Hematopoietic multipotent progenitor cell (in vitro differentiated cells): Measurements from ENCODE around the gene RAB3B. TPM values are rescaled to one million over a fixed set of nuclear protein-coding genes. Genes with fewer than 3 reads are reported as not detected.
A peak's percentile ranks its signal among the peaks of the same experiment; 100 is the strongest.
"Not testable (repeated sequence)": the region's sequence is repeated elsewhere in the genome, so short reads cannot be mapped to it uniquely, and the experiment has no call there.

Source experiments
- DNase-seq, 3 donors: peaks; one replicate each; pipeline ENCODE4 v3.0.0-alpha.2; 2011 to 2015; ENCODE audit warnings: low read depth in 2 of 3, low spot score in 2 of 3
- small RNA-seq: library from RNA; depleted of rRNA; stranded (forward); fragments of <200 nt; gene quantifications from one replicate; pipeline ENCODE3, GENCODE V24; 2012
- total RNA-seq: library from RNA; depleted of rRNA; stranded (reverse); fragments of >200 nt; gene quantifications from one replicate; pipeline ENCODE4 v1.2.3, GENCODE V29; 2012

The RAB3B gene
- total RNA-seq, 1 donor, result under 0.01 TPM

DNA sequence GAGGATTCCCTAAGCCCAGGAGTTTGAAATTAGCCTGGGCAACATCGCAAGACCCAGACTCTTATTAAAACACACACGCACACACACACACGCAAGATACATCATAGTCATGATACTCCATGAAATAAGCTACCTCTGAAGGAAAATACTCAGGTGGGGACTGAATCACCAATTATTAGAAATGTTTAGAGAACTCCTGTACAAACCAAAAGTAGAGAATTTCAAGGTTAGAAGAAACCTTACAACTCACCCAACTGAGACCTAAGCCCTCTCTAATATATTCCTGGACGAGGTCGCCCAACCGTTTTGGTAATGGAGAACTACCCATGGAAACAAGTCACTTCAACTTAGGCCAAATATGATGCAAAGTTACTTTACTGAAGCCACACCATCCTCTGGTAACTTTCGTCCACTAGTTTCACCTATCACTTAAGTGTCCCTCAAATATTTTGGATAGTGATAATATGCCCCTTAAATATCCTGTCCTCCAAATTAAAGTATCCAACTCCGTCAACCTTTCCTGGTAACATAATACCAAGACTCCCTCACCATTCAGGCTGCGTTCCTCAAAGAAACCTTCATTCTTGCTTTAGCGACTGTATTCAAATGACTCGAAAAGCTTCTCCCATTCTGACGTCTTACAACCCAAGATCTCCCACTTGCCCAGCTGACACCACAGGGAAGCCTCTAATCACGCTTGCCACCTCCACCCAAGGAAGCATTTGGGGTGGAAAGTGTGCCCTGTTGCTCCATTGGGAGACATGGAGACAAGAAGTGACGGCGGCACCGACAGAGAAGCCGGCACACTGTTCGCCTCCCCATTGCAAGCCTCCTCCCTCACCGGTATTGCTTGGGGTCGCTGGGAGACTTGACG is 112.8 kb downstream of the RAB3B start:
- DNase-seq, result no peak

DNA sequence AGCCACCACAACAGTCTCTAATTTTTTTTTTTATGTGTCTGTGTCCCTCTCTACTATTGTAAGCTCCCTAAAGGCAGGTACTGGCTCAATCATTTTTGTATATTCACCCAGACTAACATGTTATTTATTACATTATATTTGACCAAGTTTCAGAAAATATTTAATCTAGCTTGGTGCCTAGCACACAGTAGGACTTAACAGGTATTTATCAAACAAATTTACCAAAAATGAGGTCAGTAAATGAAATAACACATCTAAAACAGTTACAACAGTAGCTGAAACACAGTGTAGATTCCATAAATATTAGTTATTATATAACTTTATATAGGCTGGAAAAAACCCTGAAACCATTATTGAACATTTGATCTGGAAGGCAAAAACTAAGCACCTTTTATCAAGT is 114.7 kb downstream of the RAB3B start:
- no peak for DNase-seq

DNA sequence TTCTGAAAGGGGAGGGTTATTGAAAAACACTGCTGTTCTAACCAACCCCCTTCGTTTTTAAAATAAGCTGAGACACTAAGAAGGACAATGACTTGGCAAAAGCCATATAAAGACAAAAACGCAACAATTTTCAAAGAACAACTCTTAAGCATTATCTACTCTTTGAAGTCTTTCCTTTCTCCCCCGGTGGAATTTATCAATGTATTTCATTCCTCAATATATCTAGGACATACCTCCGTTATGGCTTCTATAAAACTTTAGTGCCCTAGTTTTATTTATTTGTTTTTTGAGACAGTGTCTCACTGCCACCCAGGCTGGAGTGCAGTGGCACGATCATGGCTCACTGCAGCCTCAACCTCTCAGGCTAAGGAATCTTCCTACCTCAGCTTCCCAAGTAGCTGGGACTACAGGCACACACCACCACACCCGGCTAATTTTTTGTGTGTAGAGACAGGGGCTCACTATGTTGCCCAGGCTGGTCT is 115.2 kb downstream of the RAB3B start:
- DNase-seq, result peak in 1 of 3 donors; percentile 47

DNA sequence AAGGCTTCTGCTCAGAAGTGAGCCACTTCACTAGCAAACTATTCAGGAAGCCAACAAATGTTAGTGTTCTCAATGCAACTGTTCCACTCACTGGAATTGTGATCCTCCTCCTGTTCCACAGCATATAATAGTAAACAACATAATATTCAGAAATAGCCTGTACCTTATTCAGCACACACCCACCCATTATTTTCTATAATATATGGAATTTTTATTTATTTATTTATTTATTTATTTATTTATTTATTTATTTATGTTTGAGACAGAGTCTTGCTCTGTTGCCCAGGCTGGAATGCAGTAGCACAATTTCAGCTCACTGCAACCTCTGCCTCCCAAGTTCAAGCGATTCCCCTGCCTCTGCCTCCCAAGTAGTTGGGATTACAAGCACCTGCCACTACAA is 117.2 kb downstream of the RAB3B start:
- DNase-seq, result not testable (repeated sequence)

DNA sequence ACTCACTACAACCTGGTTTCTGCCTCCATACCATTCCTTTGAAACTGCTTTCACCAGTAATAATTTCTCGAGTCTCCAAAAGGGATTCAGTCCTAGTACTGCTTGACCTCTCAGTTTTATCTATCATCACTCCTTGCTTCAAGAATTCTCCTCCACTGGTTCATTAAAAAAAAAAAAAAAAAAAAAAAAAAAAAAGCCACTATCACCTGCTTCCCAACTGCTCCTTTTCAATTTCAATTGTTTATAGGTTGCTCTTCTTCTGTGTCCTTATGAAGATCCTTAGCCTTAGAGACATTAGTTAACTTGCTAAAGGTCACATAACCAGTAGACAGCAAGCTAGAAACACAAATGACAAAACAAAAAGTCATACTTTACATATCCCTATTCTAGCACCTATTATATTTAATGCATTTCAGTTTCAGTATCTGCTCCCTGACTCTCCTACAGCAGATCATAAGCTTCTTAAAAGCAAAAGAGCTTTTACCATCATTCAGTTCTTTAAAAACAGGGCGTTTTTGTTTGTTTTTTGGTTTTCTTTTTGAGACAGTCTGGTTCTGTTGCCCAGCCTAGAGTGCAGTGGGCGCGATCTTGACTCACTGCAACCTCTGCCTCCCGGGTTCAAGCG is 119.0 kb downstream of the RAB3B start:
- DNase-seq, result no peak

DNA sequence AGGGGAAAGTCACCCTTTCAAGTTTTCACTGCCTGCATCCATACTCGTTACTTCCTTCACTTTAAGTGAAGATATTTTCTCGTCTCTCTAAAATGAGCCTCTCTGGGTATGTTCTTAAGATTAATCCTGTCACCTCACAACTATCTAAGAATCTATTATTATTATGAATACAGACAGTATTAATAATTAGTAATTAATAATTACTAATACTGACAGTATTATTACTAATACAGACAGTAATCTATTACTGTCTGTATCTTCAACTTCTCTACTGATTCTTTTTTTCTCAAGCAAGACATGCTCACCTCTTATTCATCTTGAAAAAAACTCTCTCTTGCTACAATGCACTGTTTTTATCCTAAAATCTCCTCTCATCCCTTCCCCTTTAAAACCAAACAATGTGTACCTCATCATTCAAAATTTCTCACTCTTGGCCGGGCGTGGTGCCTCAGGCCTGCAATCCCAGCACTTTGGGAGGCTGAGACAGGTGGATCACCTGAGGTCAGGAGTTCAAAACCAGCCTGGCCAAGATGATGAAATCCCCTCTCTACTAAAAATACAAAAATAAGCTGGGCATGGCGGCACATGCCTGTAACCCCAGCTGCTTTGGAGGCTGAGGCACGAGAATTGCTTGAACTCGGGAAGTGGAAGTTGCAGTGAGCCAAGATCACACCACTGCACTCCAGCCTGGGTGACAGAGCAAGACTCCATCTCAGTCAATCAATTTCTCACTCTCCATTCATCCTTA is 119.7 kb downstream of the RAB3B start:
- no peak for DNase-seq

DNA sequence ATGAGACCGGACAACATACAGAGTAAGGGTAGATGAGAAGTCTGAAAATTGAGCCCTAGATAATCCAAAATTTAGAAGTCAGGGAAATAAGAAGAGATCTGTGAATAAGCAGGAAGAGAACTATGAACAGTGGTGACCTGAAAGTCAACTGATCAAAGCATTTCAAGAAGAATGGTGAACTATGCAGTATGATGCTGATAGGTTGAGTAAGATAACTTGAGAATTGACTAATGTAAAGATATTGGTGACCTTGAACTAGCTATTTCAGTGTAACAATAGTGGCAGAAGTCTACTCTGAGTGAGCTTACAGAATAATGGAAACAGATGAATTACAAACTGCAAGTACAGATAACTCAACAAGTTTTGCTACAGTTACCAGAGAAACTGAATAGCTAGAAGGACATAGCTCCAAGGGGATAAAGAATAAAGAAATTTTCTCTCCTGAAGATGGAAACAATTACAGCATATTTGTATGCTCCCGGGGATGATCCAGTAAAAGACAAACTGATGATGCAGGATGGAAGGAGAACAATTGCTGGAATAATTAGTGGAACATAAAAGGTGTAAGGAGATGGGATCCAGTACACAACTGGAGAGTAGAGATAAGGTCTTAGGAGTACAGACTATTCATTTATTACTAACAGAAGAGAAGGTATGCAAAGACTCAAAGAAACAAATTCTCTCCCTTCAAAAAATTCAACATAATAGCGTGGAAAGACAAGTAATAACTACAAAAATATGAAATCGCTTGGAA is 122.8 kb downstream of the RAB3B start:
- no peak for DNase-seq

DNA sequence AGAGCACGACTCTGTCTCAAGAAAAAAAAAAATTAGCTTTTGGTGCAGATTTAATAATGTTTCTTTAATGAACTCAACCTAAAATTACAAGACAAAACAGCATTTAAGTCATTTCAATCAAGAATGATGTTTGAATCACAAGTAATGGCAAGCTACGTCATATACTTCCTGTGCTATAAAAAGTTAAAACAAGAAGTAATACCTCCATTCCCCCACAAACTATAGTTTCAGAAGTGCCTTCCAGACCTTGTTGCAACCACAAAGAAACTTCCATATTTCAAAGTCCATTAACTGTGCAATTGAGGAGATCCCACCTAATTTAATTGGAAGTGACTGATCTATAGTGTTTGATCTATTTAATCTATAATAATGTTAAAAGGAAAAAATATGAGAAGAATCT is 127.1 kb downstream of the RAB3B start:
- DNase-seq, result peak in 2 of 3 donors; percentile 22 to 57

DNA sequence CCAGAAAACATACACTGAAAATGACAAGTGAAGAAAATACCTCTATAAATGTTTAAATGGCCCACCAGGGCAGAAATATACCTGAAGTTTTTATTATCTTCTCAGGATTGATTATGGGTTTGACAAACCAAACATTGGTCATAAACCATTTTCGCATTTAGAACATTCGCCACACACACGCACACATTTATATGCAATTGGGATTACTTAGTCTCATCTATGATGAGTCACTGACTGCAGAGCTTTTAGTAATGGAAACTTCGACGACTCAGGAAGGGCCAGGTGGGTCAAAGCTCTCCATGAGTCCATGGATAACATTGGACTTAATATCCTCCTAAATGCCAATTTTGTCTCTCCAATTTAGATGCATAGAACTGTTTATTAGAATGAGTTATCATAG is 128.8 kb downstream of the RAB3B start:
- DNase-seq, result no peak

DNA sequence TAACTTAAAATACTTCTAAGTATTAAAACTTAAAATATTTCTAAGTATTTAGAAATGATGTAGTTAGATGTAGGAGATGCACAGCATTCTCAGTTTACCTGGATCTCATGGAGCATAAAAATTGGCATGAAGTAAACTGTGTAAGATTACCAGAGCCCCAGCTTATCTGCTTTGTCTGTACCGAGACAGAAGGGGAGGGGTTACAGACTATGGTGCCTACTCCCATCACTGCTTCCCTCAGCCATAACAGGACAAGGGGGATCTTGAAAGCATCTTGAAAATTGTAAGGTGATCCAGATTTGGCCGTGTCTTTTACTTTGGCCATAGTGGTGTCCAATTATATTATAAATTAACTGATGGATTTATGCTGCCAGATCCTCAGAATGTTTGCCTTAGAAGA is 130.8 kb downstream of the RAB3B start:
- no peak for DNase-seq

DNA sequence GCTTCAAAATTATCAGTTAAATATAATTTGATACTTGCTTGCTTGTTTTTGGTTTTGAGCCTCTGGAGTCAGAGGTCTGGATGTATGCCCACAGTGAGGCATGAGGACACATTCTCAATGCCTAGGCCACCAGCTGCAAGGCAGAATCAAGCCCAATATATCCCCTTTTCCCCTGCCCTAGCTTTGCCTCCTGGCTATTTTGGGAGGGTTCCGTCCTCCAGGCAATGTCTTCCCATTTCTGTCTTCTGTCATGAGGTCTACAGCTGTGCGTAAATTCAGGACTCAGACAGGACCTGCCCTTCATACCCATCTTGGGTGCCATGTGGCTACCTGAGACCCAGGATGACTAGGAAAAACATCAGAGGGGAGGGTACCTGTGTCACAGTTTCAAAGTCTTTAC is 131.2 kb downstream of the RAB3B start:
- no peak for DNase-seq

DNA sequence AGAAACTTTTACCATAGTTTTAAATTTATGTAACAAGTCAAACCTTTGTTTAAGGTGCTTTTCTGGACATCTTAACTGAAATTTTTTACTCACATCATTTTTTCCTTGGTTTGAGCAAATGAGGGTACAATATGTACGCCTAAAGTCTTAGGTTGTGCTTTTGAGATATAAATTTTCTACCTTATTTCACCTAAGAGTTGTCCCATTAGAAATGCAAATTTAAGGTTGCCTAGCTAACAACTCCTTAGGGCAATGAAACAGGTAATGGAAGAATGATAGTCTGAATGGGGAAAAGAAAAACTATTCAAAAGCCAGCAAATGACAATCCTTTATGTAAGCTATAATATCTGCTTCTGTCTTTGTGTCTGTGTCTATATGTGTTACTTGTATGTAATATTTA is 131.6 kb downstream of the RAB3B start:
- DNase-seq, result no peak

Small RNA genes within 50 kb of the gene (small RNA-seq; reads per million reads assigned to genes)
- not detected for gene RN7SL290P
- not detected for gene RNA5SP48

Other genes with a start within 250 kb of the RAB3B start
- 31.0 TPM for gene NRDC, start 112.0 kb downstream of the RAB3B start, total RNA-seq
- gene KTI12, start 43.1 kb upstream of the RAB3B start, total RNA-seq, result 24.0 TPM
- gene TXNDC12, start 64.5 kb upstream of the RAB3B start, total RNA-seq, result 18.9 TPM
- gene BTF3L4, start 65.6 kb upstream of the RAB3B start, total RNA-seq, result 17.5 TPM
- gene ZFYVE9, start 151.4 kb upstream of the RAB3B start, total RNA-seq, result 4.8 TPM